GM19467 (cell line): ENCODE results near the gene CYP51A1.
A peak's percentile ranks its signal among the peaks of the same experiment; 100 is the strongest.
"Not testable (repeated sequence)": the region's sequence is repeated elsewhere in the genome, so short reads cannot be mapped to it uniquely, and the experiment has no call there.

Experiments used
- ATAC-seq: cut with Tn5 transposase; IDR thresholded peaks from one replicate; pipeline ENCODE4 v1.9.1; 2021; ENCODE audit warnings: mild to moderate bottlenecking, moderate library complexity; ENCODE audit not compliant: unreplicated experiment

Gene CYP51A1

GRCh38 chr7:92134271-92135051 lies at the start of gene CYP51A1:
CYP51A1 (minus strand) TSS chr7:92134477; CDS start chr7:92134364, 113 bp downstream.
- peak; percentile 87 for ATAC-seq

- ATAC-seq: peak; percentile 98
Observed at GRCh38 chr7:92178928-92179924, 44.9 kb upstream of the CYP51A1 start, which contains the start of gene LRRD1. LRRD1 (minus strand) TSS chr7:92179142; CDS start chr7:92165202, 13,940 bp downstream.

- no peak for ATAC-seq
Observed at GRCh38 chr7:92177362-92177761, 43.1 kb upstream of the CYP51A1 start.

- ATAC-seq: not testable (repeated sequence)
Observed at GRCh38 chr7:92169529-92169928, 35.3 kb upstream of the CYP51A1 start.

GRCh38 chr7:92161271-92161670 lies 27.0 kb upstream of the CYP51A1 start:
- no peak for ATAC-seq

GRCh38 chr7:92158660-92159575 lies 24.6 kb upstream of the CYP51A1 start:
- ATAC-seq: no peak

- ATAC-seq: no peak
Observed at GRCh38 chr7:92156990-92157389, 22.7 kb upstream of the CYP51A1 start.

GRCh38 chr7:92155108-92155739 lies 20.9 kb upstream of the CYP51A1 start:
- ATAC-seq: no peak

- no peak for ATAC-seq
Observed at GRCh38 chr7:92150450-92151017, 16.3 kb upstream of the CYP51A1 start.

GRCh38 chr7:92149736-92150239 lies 15.5 kb upstream of the CYP51A1 start:
- no peak for ATAC-seq

- not testable (repeated sequence) for ATAC-seq
Observed at GRCh38 chr7:92143192-92143880, 9.1 kb upstream of the CYP51A1 start.

GRCh38 chr7:92142791-92143190 lies 8.5 kb upstream of the CYP51A1 start:
- ATAC-seq: not testable (repeated sequence)

GRCh38 chr7:92141161-92141560 lies 6.9 kb upstream of the CYP51A1 start:
- no peak for ATAC-seq

- no peak for ATAC-seq
Observed at GRCh38 chr7:92137557-92137956, 3.3 kb upstream of the CYP51A1 start.

- no peak for ATAC-seq
Observed at GRCh38 chr7:92135052-92135889, 994 bp upstream of the CYP51A1 start.

GRCh38 chr7:92133737-92134270 lies 473 bp downstream of the CYP51A1 start:
- peak; percentile 18 for ATAC-seq

GRCh38 chr7:92133133-92133736 lies 1.0 kb downstream of the CYP51A1 start:
- peak; percentile 17 for ATAC-seq
